ENCODE data around the gene GPC5.

GPC5 gene

DNA sequence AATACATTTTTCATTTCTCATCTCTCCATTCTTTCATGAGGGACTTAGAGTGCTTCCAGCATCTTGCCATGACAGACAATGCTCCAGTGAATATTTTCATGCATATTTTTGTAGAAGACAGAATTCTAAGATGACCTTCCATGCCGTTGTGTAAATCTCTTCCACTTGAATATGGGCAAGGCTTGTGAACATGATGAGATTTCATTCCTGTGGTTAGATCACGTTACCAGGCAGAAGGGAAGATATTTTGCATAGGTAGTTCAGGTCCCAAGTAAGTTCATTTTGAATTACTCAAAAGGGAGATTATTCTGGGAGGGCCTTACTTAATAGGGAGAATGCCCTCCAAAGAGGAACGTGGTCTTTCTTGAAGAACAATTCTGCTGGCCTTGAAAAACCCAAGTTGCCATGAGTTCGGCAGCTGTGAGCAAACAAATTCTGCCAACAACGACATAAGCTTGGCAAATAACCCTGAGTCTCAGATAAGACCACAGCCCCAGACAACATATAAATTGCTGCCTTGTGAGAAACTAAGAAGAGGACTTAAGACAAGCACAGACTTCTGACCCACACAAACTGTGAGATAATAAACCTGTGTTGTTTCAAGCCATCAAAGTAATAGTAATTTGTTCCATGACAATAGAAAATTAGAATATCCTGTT is 1427.6 kb downstream of the GPC5 start:
- no peak overlapping the region for H3K27ac ChIP-seq
- TF ChIP-seq CTCF (conservative IDR thresholded peaks at IDR 0.05) = no peak

GRCh38 chr13:92827503-92827902 is 1429.1 kb downstream of the GPC5 start:
- H3K27ac ChIP-seq = no peak overlapping the region
- no peak for TF ChIP-seq CTCF (conservative IDR thresholded peaks at IDR 0.05)

DNA sequence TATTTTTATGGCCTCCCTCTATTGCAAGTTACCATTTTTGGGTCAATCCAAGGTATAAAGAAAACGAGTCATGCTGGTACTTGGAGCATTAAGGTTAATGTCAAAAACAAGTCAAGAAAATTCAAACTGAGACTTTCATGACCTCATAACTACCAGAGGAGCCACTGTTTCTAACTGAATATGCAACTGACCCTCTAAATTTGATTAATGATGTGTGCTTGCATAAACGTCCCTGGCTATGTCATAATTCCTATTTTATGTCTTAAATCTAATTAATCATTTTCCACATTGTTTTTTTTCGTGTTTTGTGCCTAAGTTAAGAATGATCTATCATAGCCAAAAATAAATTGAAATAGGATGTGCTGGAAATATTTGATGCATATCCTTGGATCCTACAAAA is 1431.5 kb downstream of the GPC5 start:
- no peak overlapping the region for H3K27ac ChIP-seq
- no peak for TF ChIP-seq CTCF (conservative IDR thresholded peaks at IDR 0.05)

DNA sequence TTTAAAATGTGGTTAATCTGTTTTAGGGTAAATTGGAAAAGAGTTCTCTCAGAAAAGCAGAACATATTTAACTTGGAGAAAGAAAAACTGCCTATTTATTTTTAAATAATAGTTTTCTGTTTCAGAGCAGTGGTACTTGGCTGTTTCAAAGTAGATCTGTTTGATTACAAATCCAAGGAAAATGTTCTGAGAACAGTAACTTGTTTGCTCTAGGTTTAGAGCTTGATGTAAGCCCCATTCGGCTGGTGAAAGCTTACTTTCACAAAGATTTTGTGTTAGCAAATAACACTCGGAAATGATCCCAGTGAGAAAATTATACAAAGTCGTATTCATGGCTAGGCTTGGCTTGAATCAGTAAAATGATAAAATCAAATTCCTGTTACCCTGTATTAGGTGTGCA is 1432.4 kb downstream of the GPC5 start:
- H3K27ac ChIP-seq = no peak overlapping the region
- TF ChIP-seq CTCF (conservative IDR thresholded peaks at IDR 0.05) = no peak

GRCh38 chr13:92833071-92833470 is 1434.7 kb downstream of the GPC5 start:
- H3K27ac ChIP-seq = no peak overlapping the region
- TF ChIP-seq CTCF (conservative IDR thresholded peaks at IDR 0.05) = no peak

DNA sequence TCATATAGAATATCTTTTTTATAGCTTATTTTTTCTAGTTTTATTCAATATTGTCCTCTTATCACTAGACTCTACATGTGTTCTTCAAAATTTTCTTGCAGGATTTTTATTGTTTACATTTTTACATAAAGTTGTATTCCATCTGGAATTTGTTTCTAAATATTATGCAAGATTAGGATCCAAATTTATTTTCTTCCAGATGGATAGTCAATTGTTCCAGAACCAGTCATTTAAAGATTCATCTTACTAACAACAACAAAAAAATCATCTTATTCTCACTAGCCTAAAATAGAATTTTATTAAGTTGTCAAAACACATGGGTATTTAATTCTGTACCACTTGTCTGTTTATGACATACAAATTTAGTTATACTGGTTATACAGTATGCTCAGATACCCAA is 1437.8 kb downstream of the GPC5 start:
- TF ChIP-seq CTCF (conservative IDR thresholded peaks at IDR 0.05) = no peak
- H3K27ac ChIP-seq = no peak overlapping the region

GRCh38 chr13:92838786-92839185 is 1440.4 kb downstream of the GPC5 start:
- H3K27ac ChIP-seq = no peak overlapping the region
- TF ChIP-seq CTCF (conservative IDR thresholded peaks at IDR 0.05) = no peak
